ENCODE results near the gene DPPA5.

DNA sequence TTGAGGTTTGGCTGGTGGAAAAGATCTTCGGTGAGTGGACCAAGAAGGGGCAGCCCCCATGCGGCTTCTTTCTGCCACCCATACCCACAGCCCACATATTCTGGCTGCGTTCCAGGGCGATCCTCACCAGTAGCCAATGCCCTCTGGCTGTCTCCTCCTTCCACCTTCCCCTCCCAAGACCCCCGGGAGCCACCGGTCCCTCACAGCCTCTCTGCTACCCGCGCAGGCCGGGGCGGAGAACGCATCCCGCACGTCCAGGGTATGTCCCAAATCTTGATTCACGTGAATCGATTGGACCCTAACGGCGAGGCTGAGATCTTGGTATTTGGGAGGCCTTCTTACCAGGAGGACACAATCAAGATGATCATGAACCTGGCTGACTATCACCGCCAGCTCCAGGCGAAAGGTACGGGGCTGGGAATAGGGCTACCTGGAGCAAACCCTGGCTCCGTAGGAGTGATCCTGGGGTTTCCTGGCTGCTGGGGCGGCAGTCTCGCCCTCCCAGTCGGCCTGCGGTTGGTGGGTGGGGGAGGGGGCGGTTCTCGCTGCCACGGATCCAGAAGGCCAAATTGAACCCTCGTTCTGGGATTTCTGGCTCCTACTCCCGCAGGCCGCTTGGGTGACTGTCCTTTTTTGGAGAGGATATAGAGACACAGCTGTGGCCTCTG is 8.9 kb upstream of the DPPA5 start:
- TF ChIP-seq POLR2A (IDR thresholded peaks at IDR 0.05) = no peak
- TF ChIP-seq, protein P1, sequence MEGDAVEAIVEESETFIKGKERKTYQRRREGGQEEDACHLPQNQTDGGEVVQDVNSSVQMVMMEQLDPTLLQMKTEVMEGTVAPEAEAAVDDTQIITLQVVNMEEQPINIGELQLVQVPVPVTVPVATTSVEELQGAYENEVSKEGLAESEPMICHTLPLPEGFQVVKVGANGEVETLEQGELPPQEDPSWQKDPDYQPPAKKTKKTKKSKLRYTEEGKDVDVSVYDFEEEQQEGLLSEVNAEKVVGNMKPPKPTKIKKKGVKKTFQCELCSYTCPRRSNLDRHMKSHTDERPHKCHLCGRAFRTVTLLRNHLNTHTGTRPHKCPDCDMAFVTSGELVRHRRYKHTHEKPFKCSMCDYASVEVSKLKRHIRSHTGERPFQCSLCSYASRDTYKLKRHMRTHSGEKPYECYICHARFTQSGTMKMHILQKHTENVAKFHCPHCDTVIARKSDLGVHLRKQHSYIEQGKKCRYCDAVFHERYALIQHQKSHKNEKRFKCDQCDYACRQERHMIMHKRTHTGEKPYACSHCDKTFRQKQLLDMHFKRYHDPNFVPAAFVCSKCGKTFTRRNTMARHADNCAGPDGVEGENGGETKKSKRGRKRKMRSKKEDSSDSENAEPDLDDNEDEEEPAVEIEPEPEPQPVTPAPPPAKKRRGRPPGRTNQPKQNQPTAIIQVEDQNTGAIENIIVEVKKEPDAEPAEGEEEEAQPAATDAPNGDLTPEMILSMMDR (IDR thresholded peaks at IDR 0.05) = no peak

Data from suprapubic skin (tissue), 3 donors.